K562 (cell line): Measurements from ENCODE around the gene ZNF106. TPM values are rescaled to one million over a fixed set of nuclear protein-coding genes. Genes with fewer than 3 reads are reported as not detected.

Source experiments
- ATAC-seq: fragments of 200-7000 bp; cut with Tn5 transposase; 3 replicates; pipeline ENCODE4 v1.9.1; 2020; ENCODE audit warnings: moderate library complexity
- BruUV-seq: library from RNA; stranded (reverse); fragments of 400-500 nt; replicated peaks from 2 replicates; lab custom pipeline; 2021; lab: Mats Ljungman, UMichigan
- CTCF ChIA-PET: fragments of 300-600 bp; formaldehyde crosslinking; extraction: SDS; loops from one replicate; lab custom pipeline; 2021; ENCODE audit warnings: low intra/inter-chr PET ratio; lab: Yijun Ruan, JAX
- POLR2A ChIA-PET: fragments of 300-600, 350-650 bp; sonication (Branson Sonifier 250); formaldehyde crosslinking; extraction: SDS; loops from one replicate; lab custom pipeline; 2021; ENCODE audit warnings: antibody characterized with exemption, inconsistent platforms; lab: Yijun Ruan, JAX
- DNase-seq, 4 experiments: peaks; one replicate each; pipeline versions ENCODE4 v3.0.0 to v3.0.0-alpha.2; 2011 to 2018; ENCODE audit warnings: low spot score in 3 of 4, mixed read lengths in 3 of 4; ENCODE audit errors: extremely low read depth in 1 of 4
- FAIRE-seq: peaks from 2 replicates; lab custom pipeline; 2011; peaks lifted over from hg19 to GRCh38; lab: Jason Lieb, UNC
- H2AFZ ChIP-seq: 2 replicates; pipeline ENCODE4 v1.6.0; 2011; ENCODE audit warnings: low read depth, low read length, control low read depth, inconsistent platforms
- H3K27ac ChIP-seq: fragments of 200-600 bp; 3 replicates; pipeline ENCODE4 v1.8.0; 2011; ENCODE audit warnings: low read depth, mild to moderate bottlenecking, control low read depth, inconsistent platforms, low read length, moderate library complexity, mixed read lengths; ENCODE audit errors: extremely low read depth
- H3K27me3 ChIP-seq, 2 experiments: fragments of 300-600 bp in 1 of 2; 2 replicates in 1 of 2; 3 replicates in 1 of 2; pipeline versions ENCODE4 v1.6.0 to v1.8.0; 2011; ENCODE audit warnings: inconsistent platforms in 2 of 2, low read length in 2 of 2, mild to moderate bottlenecking in 1 of 2, mixed read lengths in 1 of 2, moderate library complexity in 1 of 2; ENCODE audit not compliant: control insufficient read depth in 2 of 2, insufficient read depth in 2 of 2
- H3K36me3 ChIP-seq: fragments of 300-600 bp; 3 replicates; pipeline ENCODE4 v1.8.0; 2011; ENCODE audit warnings: mild to moderate bottlenecking, low read length, inconsistent platforms; ENCODE audit not compliant: control insufficient read depth, insufficient read depth
- H3K4me1 ChIP-seq, 2 experiments: fragments of 200-600 bp in 1 of 2; replicated peaks in 1 of 2; 2 replicates in 1 of 2; 3 replicates in 1 of 2; pipeline versions ENCODE4 v1.5.1 to v1.8.0; 2011; ENCODE audit warnings: inconsistent platforms in 2 of 2, low read length in 2 of 2, mild to moderate bottlenecking in 1 of 2, mixed read lengths in 1 of 2, moderate library complexity in 1 of 2; ENCODE audit not compliant: control insufficient read depth in 2 of 2, insufficient read depth in 2 of 2
- H3K4me2 ChIP-seq: 2 replicates; pipeline ENCODE4 v1.6.1; 2011; ENCODE audit warnings: low read length, control low read depth, inconsistent platforms, mixed read lengths; ENCODE audit not compliant: insufficient read depth
- H3K4me3 ChIP-seq: fragments of 200-600 bp; sonication (generic), shearing (Covaris generic); 2 replicates; pipeline ENCODE4 v1.5.1; 2016; ENCODE audit warnings: control low read depth, inconsistent platforms
- H3K79me2 ChIP-seq: fragments of 200-600 bp; 3 replicates; pipeline ENCODE4 v1.8.0; 2011; ENCODE audit warnings: low read length, inconsistent platforms; ENCODE audit not compliant: control insufficient read depth, insufficient read depth
- H3K9ac ChIP-seq, 2 experiments: 2 replicates each; pipeline versions ENCODE4 v1.6.0 to v1.6.1; 2011; ENCODE audit warnings: low read depth in 2 of 2, low read length in 2 of 2, control low read depth in 1 of 2, inconsistent platforms in 1 of 2, mild to moderate bottlenecking in 1 of 2, mixed read lengths in 1 of 2; ENCODE audit not compliant: insufficient read depth in 1 of 2
- H3K9me1 ChIP-seq: one replicate; pipeline ENCODE4 v1.6.0; 2011; ENCODE audit warnings: inconsistent platforms, mild to moderate bottlenecking, low read length, moderate library complexity; ENCODE audit not compliant: control insufficient read depth, insufficient read depth
- H3K9me3 ChIP-seq: replicated peaks from 2 replicates; pipeline ENCODE4 v1.5.1; 2011; ENCODE audit warnings: low read depth, low read length, inconsistent platforms; ENCODE audit not compliant: control insufficient read depth, insufficient read depth
- H4K20me1 ChIP-seq: replicated peaks from 2 replicates; pipeline ENCODE4 v1.6.1; 2011; ENCODE audit warnings: low read length, inconsistent platforms, mixed read lengths; ENCODE audit not compliant: control insufficient read depth, insufficient read depth
- CEBPG ChIP-seq, 3 experiments: fragments of 200-800 bp in 1 of 3; sonication (Bioruptor generic) in 1 of 3; sonication (generic) in 1 of 3; formaldehyde crosslinking in 1 of 3; IDR thresholded peaks in 2 of 3; conservative IDR thresholded peaks in 1 of 3; 2 replicates each; pipeline versions ENCODE4 v1.6.1 to v1.8.0; 2016 to 2022; ENCODE audit warnings: missing compliant biosample characterization in 2 of 3, missing genetic modification characterization in 2 of 3, mild to moderate bottlenecking in 1 of 3, missing genetic modification reagents in 1 of 3
- MBD2 ChIP-seq: sonication (generic); IDR thresholded peaks from 2 replicates; pipeline ENCODE4 v1.6.1; 2016; ENCODE audit warnings: low read depth, borderline replicate concordance
- NCOA2 ChIP-seq, 2 experiments: fragments of 450-650 bp; IDR thresholded peaks; 2 replicates each; pipeline ENCODE4 v1.6.1; 2018; ENCODE audit warnings: mild to moderate bottlenecking in 2 of 2, moderate library complexity in 1 of 2; ENCODE audit not compliant: partially characterized antibody in 2 of 2
- NFYB ChIP-seq: IDR thresholded peaks from 2 replicates; pipeline ENCODE4 v1.6.1; 2011; ENCODE audit warnings: mild to moderate bottlenecking, moderate library complexity; ENCODE audit not compliant: insufficient read length; ENCODE audit errors: extremely low read depth
- SRSF7 ChIP-seq: fragments of 200-400 bp; formaldehyde crosslinking; optimal IDR thresholded peaks from 2 replicates; pipeline ENCODE3; 2017; ENCODE audit warnings: mild to moderate bottlenecking, low read depth, low read length
- WGBS: fragments of 100-300 bp; shearing (Covaris generic); methylation state at CpG from one replicate; pipeline ENCODE4 v1.1.6; 2016; ENCODE audit warnings: low coverage, mixed read lengths; ENCODE audit not compliant: insufficient coverage; ENCODE audit errors: missing lambda C conversion rate; 5-methylcytosine and 5-hydroxymethylcytosine counted together
- in situ Hi-C: fragments of 300-500 bp; cut with MboI; formaldehyde crosslinking; loops from 4 replicates; pipeline ENCODE4 v1.15.0; 2018; ENCODE audit warnings: inconsistent platforms, mixed read lengths
- intact Hi-C: fragments of 100-400 bp; cut with micrococcal nuclease; formaldehyde crosslinking; loops from 2 replicates; pipeline ENCODE4 v1.14.2; 2022
- polyA plus RNA-seq, 8 experiments: library from polyadenylated mRNA; depleted of rRNA in 4 of 8; stranded (reverse) in 5 of 8; unstranded in 3 of 8; fragments of >200 nt; fragmentation: Nextera tagmentation in 2 of 8; fragmentation: Illumina TruSeq in 1 of 8; extraction: Ambion mirVana in 2 of 8; extraction: Trizol in 1 of 8; gene quantifications; 2 replicates each; pipeline versions ENCODE4 v1.2.1 to v1.2.3, GENCODE V29; 2011 to 2014; ENCODE audit warnings: inconsistent platforms in 1 of 8, missing spikeins in 1 of 8
- total RNA-seq, 7 experiments: library from RNA; depleted of rRNA in 6 of 7; stranded (reverse); fragments of >200 nt in 6 of 7; fragmentation: Illumina TruSeq in 2 of 7; extraction: Trizol in 2 of 7; gene quantifications; 2 replicates each; pipeline versions ENCODE4 v1.2.1 to v1.2.3, GENCODE V29; 2011 to 2021; ENCODE audit warnings: low replicate concordance in 1 of 7

ZNF106 gene
- total and polyA plus RNA-seq, 9 of the 15 experiments (the other 6 are each of a cell fraction or from before 2014, with no cell fraction given) = 14.4 to 55.3 (median 33.7) TPM

- intact Hi-C loops (no loop called here), in situ Hi-C loops (no loop called here)
- H3K27ac ChIP-seq = no peak overlapping the region
- H2AFZ ChIP-seq = no peak overlapping the region
- no peaks in the 10 kb centered on the region; a peak in 1 of 5 replicates for H3K27me3 ChIP-seq
- no TSS peak for BruUV-seq
- no peaks in the 10 kb centered on the region for H3K79me2 ChIP-seq
- TF ChIP-seq SRSF7 (no peak), NFYB (no peak), MBD2 (no peak), CEBPG (CRISPR knock-in tag; IDR thresholded peaks at IDR 0.05) (no peak), CEBPG (tag; conservative IDR thresholded peaks at IDR 0.05 in 1 of 2, IDR thresholded peaks at IDR 0.05 in 1 of 2) (peak in 1 of 2 experiments; percentile 23; a peak in 1 of 4 replicates), NCOA2 (IDR thresholded peaks at IDR 0.05; ENCODE audit: partially characterized antibody in 2 of 2) (no peak)
- DNase-seq (no peak), ATAC-seq (no peak), FAIRE-seq (no peak)
- no peaks in the 10 kb centered on the region for H4K20me1 ChIP-seq
- no peaks in the 10 kb centered on the region; a peak in 1 of 5 replicates for H3K4me1 ChIP-seq
- H3K36me3 ChIP-seq = no peaks in the 10 kb centered on the region
- ChIA-PET CTCF (no interaction called here), POLR2A (no interaction called here)
- no peak overlapping the region for H3K4me3 ChIP-seq
- no peak overlapping the region for H3K9ac ChIP-seq
- 15% methylated on average over 5 of the region's 5 CpGs for WGBS
- no peak overlapping the region for H3K4me2 ChIP-seq
- H3K9me1 ChIP-seq = no peaks in the 10 kb centered on the region
- H3K9me3 ChIP-seq = no peaks in the 10 kb centered on the region
These were observed 124.9 kb downstream of the ZNF106 start for GRCh38 chr15:42365921-42366550.
